ENCODE results near the gene GNPAT. TPM values are rescaled to one million over a fixed set of nuclear protein-coding genes. Genes with fewer than 3 reads are reported as not detected.

GNPAT gene
- total RNA-seq, 2 experiments from 2014 or later, result 11.8 to 12.8 TPM

DNA sequence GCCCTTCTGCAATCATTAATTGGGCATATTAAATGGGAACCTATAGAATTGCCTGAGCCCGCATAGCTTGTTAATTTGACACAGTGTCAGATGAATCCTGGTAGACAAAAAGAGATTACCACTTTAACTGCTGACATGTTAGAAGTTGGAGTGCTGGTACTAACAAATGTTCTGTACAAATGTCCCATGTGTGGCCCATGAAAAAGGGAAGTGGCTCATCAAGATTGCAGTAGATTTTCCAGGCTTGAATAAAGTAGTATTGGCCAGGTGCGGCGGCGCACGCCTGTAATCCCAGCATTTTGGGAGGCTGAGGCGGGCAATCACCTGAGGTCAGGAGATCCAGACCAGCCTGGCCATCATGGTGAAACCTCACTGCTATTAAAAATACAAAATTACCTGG lies 45.6 kb downstream of the GNPAT start:
- Mint-ChIP-seq H3K9me3 (no peaks in the 10 kb centered on the region), H3K27me3 (no peaks in the 10 kb centered on the region), H3K27ac (no peak overlapping the region), H3K4me1 (ENCODE audit: low read depth) (no peaks in the 10 kb centered on the region), H3K36me3 (ENCODE audit: low read depth) (no peaks in the 10 kb centered on the region), H3K4me3 (no peak overlapping the region)
- H3K4me3 ChIP-seq (ENCODE audit: low read length), result no peak overlapping the region
- ChIA-PET POLR2A (no interaction called here), CTCF (interaction anchor here (0.6 kb wide), 1 partner anchor 38 kb away, joined by 3 read pairs; no protein-coding TSS in a partner anchor)
- H3K9me3 ChIP-seq (ENCODE audit: control insufficient read depth in 1 of 2, insufficient read depth in 1 of 2, low read length in 2 of 2), result no peaks in the 10 kb centered on the region
- no peaks in the 10 kb centered on the region for H3K36me3 ChIP-seq (ENCODE audit: insufficient read depth, low read length)
- TF ChIP-seq CTCF (IDR thresholded peaks at IDR 0.05), result no peak
- H3K27ac ChIP-seq (ENCODE audit: low read depth in 1 of 2, low read length in 2 of 2), result no peak overlapping the region
- no peaks in the 10 kb centered on the region for H3K27me3 ChIP-seq (ENCODE audit: control insufficient read depth in 1 of 2, insufficient read depth in 2 of 2, low read length in 2 of 2)
- no peak for ATAC-seq (ENCODE audit: poor library complexity)
- intact Hi-C loops (cut with DNase I, micrococcal nuclease), result no loop called here
- DNase-seq, result no peak
- H3K4me1 ChIP-seq (ENCODE audit: insufficient read depth, low read length), result no peaks in the 10 kb centered on the region

GRCh38 chr1:231295938-231296337 lies 54.9 kb downstream of the GNPAT start:
- ChIA-PET POLR2A (no interaction called here), CTCF (no interaction called here)
- H3K36me3 Mint-ChIP-seq (ENCODE audit: low read depth), result no peaks in the 10 kb centered on the region

GRCh38 chr1:231301990-231302389 lies 61.0 kb downstream of the GNPAT start:
- Histone ChIP-seq H3K27ac (ENCODE audit: low read depth in 1 of 2, low read length in 2 of 2) (no peak overlapping the region), H3K27me3 (ENCODE audit: control insufficient read depth in 1 of 2, insufficient read depth in 2 of 2, low read length in 2 of 2) (no peaks in the 10 kb centered on the region), H3K36me3 (ENCODE audit: insufficient read depth, low read length) (no peaks in the 10 kb centered on the region), H3K4me3 (ENCODE audit: low read length) (no peak overlapping the region), H3K4me1 (ENCODE audit: insufficient read depth, low read length) (no peaks in the 10 kb centered on the region), H3K9me3 (ENCODE audit: control insufficient read depth in 1 of 2, insufficient read depth in 1 of 2, low read length in 2 of 2) (no peaks in the 10 kb centered on the region)
- intact Hi-C loops (cut with DNase I, micrococcal nuclease), result no loop called here
- no peak for TF ChIP-seq CTCF (IDR thresholded peaks at IDR 0.05)
- ChIA-PET POLR2A (no interaction called here), CTCF (no interaction called here)
- no peaks in the 10 kb centered on the region for H3K9me3 Mint-ChIP-seq
- ATAC-seq (ENCODE audit: poor library complexity) (no peak), DNase-seq (no peak)
- no peak overlapping the region for H3K27ac Mint-ChIP-seq
- H3K36me3 Mint-ChIP-seq (ENCODE audit: low read depth), result no peaks in the 10 kb centered on the region
- no peaks in the 10 kb centered on the region for H3K27me3 Mint-ChIP-seq
- H3K4me1 Mint-ChIP-seq (ENCODE audit: low read depth), result no peaks in the 10 kb centered on the region
- no peak overlapping the region for H3K4me3 Mint-ChIP-seq

More at GRCh38 chr1:231295938-231296337, 54.9 kb downstream of the GNPAT start:
- intact Hi-C loops (cut with DNase I, micrococcal nuclease), result no loop called here
- DNase-seq (no peak), ATAC-seq (ENCODE audit: poor library complexity) (no peak)
- Histone ChIP-seq H3K9me3 (ENCODE audit: control insufficient read depth in 1 of 2, insufficient read depth in 1 of 2, low read length in 2 of 2) (no peaks in the 10 kb centered on the region), H3K36me3 (ENCODE audit: insufficient read depth, low read length) (no peaks in the 10 kb centered on the region), H3K4me1 (ENCODE audit: insufficient read depth, low read length) (no peaks in the 10 kb centered on the region), H3K4me3 (ENCODE audit: low read length) (no peak overlapping the region), H3K27ac (ENCODE audit: low read depth in 1 of 2, low read length in 2 of 2) (no peak overlapping the region), H3K27me3 (ENCODE audit: control insufficient read depth in 1 of 2, insufficient read depth in 2 of 2, low read length in 2 of 2) (no peaks in the 10 kb centered on the region)
- Mint-ChIP-seq H3K4me3 (no peak overlapping the region), H3K27me3 (no peaks in the 10 kb centered on the region), H3K4me1 (ENCODE audit: low read depth) (no peaks in the 10 kb centered on the region), H3K27ac (no peak overlapping the region), H3K9me3 (no peaks in the 10 kb centered on the region)
- no peak for TF ChIP-seq CTCF (IDR thresholded peaks at IDR 0.05)

Measured in CD4-positive, alpha-beta T cell (primary cell).